GM19099 (cell line): ENCODE data around the gene ZNF792.

Source experiments
- POLR2A ChIP-seq: IDR thresholded peaks from 3 replicates; pipeline ENCODE4 v1.6.1; 2011; ENCODE audit warnings: low read depth; ENCODE audit not compliant: insufficient read length; ENCODE audit errors: extremely low read depth

The ZNF792 gene

GRCh38 chr19:34985249-34986022, 21.4 kb upstream of the ZNF792 start:
- TF ChIP-seq POLR2A: no peak

- no peak for TF ChIP-seq POLR2A
These were observed 20.3 kb upstream of the ZNF792 start for GRCh38 chr19:34984287-34984686.

GRCh38 chr19:34983786-34984185, 19.8 kb upstream of the ZNF792 start:
- TF ChIP-seq POLR2A: no peak

GRCh38 chr19:34982275-34982674, 18.2 kb upstream of the ZNF792 start:
- TF ChIP-seq POLR2A: no peak

DNA sequence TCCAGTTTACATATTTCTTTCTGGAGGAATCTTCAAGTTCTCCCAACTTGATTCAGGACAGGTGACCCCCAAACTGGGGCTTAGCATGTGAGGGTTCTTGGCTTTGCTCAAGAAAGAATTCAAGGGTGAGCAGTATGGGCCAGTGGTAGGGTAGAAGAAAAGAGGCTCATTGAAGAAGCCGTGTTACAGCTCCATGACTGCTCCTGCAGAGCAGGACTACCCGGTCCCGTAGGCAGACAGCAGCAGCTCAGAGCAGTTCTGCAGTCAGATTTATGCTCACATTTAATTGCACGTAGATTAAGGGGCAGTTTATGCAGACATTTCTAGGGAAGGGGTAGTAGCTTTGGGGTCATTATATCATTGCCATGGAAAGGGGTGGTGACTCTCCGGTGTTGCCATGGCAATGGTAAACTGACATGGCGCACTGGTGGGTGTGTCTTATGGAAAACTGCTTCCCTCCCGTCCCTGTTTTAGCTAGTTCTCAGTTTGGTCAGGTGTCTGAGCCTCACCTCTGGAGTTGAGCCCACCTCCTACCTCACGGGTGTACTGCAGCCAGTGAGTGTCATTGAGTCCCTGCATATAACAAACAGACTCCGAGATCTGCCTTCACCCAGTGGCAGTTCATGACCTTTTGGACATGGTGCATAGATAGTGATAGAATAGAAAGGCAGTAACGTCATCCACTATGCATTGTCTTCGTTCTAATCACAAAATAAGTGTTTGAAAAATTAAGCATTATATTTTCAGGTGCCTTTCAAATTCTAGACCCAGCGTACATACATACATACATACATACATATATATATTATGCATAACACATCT, 16.0 kb upstream of the ZNF792 start:
- no peak for TF ChIP-seq POLR2A

DNA sequence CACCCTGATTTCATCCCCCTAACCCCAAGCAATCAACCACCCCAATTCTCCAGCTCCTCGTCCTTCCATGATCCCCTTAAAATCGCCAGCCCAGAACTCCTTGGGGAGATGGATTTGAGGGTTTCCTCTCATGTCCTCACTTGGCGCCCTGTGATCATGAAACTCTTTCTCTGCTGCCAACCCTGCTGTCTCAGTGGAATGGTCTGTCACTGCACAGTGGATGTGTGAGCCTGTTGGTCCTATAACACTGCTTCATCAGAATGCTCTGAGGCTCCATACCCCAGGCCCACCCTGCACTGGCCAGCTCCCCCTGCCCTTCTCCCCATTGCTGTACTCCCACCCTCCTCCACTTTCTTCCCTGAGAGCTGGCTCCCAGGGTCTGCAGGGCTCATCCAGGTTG, 12.6 kb upstream of the ZNF792 start:
- no peak for TF ChIP-seq POLR2A

GRCh38 chr19:34975056-34975455, 11.0 kb upstream of the ZNF792 start:
- TF ChIP-seq POLR2A: no peak

DNA sequence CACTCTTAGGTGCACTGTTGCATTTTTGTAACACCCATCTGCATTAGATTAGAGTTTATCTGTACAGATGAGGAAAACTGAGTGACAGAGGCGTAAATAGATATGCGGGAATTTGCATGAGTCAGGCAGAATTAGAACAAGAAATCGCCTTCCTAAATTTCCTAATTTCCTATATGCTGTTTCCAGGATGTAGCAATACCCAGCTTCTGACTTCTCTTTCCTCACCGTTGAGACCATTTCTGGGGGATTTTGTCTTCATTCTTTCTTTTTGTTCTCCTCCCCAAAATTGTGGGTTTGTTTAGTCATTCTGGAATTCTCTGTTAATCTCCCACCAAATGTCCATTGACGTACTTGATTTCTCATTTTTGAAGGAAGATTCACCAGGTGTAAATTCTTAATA, 10.6 kb upstream of the ZNF792 start:
- TF ChIP-seq POLR2A: no peak

GRCh38 chr19:34972163-34972705, 8.2 kb upstream of the ZNF792 start:
- no peak for TF ChIP-seq POLR2A

DNA sequence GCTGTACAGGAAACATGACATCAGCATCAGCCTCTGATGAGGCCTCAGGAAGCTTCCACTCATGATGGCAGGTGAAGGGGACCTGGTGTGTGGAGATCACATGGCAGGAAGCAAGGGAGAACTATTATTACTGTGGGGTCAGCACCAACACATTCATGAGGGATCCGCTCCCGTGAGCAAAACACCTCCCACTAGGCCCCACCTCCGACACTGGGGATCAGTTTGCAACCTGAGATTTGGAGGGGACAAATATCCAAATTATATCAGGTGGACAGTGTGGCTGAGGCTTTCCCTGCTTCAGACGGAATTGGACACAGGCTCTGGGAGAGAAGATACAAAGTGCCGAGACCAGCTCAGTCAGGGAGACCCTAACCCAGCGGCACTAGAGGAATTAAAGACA, 5.7 kb upstream of the ZNF792 start:
- no peak for TF ChIP-seq POLR2A

- no peak for TF ChIP-seq POLR2A
These were observed 3.5 kb upstream of the ZNF792 start for GRCh38 chr19:34967551-34967950.

DNA sequence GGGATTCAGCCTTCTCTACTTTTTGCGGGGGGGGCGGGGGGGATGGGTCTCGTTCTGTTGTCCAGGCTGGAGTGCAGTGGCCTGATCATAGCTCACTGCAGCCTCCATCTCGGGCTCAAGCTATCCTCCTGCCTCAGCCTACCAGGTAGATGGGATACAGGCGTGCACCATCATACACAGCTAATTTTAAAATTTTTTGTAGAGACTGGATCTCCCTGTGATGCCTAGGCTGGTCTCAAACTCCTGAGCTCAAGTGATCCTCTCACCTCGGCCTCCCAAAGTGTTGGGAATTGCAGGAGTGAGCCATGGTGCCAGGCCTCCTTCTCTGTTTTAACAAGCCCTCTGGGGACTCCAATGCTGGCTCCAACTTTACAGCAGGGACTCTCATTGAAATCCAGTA, 569 bp upstream of the ZNF792 start:
- no peak for TF ChIP-seq POLR2A

DNA sequence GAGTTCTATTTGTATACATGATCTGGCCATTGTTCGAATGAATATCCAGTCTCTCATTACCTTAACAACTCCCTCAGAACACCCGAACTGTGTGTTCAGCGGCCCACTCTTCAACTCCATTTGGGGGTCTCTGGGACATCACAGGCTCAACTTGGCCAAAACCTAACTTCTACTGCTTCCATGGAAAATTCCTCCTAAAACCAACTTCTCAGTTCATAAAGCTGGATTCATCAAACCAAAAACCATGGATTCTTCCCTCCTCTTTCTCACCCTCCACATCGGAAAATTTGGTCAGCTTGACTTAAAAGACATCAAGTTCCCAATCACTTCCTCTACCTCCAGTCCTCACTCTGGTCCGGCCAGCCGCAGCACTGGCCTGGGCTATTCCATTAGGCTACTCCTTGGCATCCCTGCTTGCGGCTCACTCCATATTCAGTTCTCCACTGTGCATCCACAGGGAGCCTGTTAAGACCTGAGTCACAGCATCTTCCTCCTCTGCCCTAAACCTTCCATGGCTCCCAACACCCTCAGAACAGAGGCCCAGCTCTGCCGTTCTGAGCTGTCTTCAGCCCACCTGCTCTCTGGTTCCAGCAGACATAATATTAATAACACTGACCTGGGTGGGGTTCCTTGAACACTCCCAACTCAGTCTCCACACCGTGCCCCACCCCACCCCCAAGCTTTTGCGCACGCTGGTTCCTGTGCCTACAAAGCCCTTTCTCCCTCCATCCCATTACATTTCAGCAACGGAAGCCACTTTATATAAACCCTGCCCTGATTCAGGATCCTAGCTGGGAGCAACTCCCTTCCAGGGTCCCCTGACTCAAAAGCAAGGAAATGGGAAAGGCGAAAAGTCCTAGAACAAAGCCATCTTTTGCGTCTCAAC, 1.1 kb downstream of the ZNF792 start:
- no peak for TF ChIP-seq POLR2A

DNA sequence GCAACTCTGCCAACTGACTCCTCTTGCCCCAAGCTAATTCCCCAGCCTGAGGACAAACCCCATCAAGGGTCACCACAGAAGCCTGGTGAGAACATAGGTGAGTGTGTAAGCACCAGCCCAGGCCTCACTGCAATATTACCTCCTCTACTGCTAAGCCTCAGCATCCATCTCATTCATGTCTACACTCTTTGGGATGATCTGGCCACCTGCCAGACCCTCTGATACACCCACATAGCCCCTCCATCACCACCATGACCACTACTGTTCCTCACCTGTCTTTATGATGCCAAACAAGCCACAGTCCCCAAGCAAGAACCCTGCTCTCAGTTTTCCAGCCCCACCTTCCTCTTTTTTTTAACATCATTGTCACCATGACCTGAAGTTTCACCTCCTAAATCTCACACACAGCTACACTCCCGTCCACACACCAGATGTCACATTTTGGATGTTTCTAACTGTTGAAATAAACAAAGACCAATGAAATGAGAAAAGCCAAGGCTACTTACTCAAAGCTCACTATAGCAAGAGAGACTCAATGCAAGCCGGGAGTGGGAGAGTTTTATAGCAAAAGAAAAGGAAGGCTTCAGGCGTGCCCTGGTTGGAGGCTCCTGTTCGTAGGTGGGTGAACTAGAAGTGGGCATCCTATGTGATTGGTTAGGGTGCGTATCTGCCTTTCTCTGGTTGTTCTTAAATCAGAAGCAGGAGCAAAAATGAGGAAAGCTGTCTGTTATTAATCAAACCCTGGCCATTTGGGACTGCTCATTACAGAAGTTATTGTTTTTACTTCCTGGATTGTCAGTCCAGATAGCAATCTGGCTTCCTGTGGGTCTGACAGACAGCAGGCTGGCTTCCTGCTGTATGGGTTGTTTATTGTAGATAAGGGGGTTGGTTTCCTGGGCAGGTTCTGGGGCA, 2.0 kb downstream of the ZNF792 start:
- no peak for TF ChIP-seq POLR2A
